ENCODE data around the gene CD300C. TPM values are rescaled to one million over a fixed set of nuclear protein-coding genes. Genes with fewer than 3 reads are reported as not detected.
"Not testable (repeated sequence)": the region's sequence is repeated elsewhere in the genome, so short reads cannot be mapped to it uniquely, and the experiment has no call there.

CD300C gene
- total and polyA plus RNA-seq, 2 donors (not counting 1 experiment from before 2014, with no cell fraction given) = 0.72 to 0.74 TPM

GRCh38 chr17:74574489-74575142 is 28.7 kb upstream of the CD300C start:
- Mint-ChIP-seq H3K4me1 (peaks cover 2% of the 10 kb centered on the region), H3K27me3 (peaks cover 39% of the 10 kb centered on the region)
- peaks cover 0 to 21% (median 6%) of the 10 kb centered on the region in 4 experiments for H3K27me3 ChIP-seq (replicated peaks in 1 of 4; ENCODE audit: control extremely low read depth in 1 of 4, control insufficient read depth in 3 of 4, insufficient read depth in 4 of 4, low read length in 3 of 4)

GRCh38 chr17:74573635-74574034 is 27.7 kb upstream of the CD300C start:
- H3K27me3 Mint-ChIP-seq = peaks cover 42% of the 10 kb centered on the region
- H3K4me3 Mint-ChIP-seq; H3K4me1 ChIP-seq (ENCODE audit: control insufficient read depth in 2 of 2, insufficient read depth in 2 of 2, low read length in 2 of 2); intact Hi-C loops (cut with micrococcal nuclease); H3K4me2 ChIP-seq (replicated peaks; ENCODE audit: low read depth, low read length, poor library complexity, severe bottlenecking); H2AFZ ChIP-seq (ENCODE audit: insufficient read depth, low read depth, low read length, poor library complexity, severe bottlenecking); H3K27ac Mint-ChIP-seq; H3K9ac ChIP-seq (ENCODE audit: low read length); H3K4me3 ChIP-seq (ENCODE audit: control extremely low read depth in 1 of 5, extremely low read depth in 1 of 5, insufficient read depth in 1 of 5, low read depth in 2 of 5, low read length in 4 of 5); ATAC-seq (ENCODE audit: low read depth); H3K9me3 ChIP-seq (ENCODE audit: control extremely low read depth in 1 of 3, control insufficient read depth in 2 of 3, insufficient read depth in 1 of 3, low read length in 2 of 3); H4K20me1 ChIP-seq (ENCODE audit: control insufficient read depth, insufficient read depth, low read length, poor library complexity, severe bottlenecking); H3K4me1 Mint-ChIP-seq; POLR2A ChIA-PET; H3K27ac ChIP-seq (ENCODE audit: low read length in 2 of 2); DNase-seq; H3K9me3 Mint-ChIP-seq (ENCODE audit: insufficient read depth); H3K79me2 ChIP-seq (ENCODE audit: control insufficient read depth, insufficient read depth, low read length); H3K36me3 ChIP-seq (replicated peaks in 1 of 2; ENCODE audit: control extremely low read depth in 1 of 2, control insufficient read depth in 1 of 2, extremely low read depth in 1 of 2, insufficient read depth in 2 of 2, low read length in 1 of 2): not testable (repeated sequence)
- CTCF ChIA-PET = interaction anchor here (1.6 kb wide), 1 partner anchor 84 kb away, joined by 5 read pairs; no protein-coding TSS in a partner anchor
- peaks cover 0 to 31% (median 10%) of the 10 kb centered on the region in 4 experiments for H3K27me3 ChIP-seq (replicated peaks in 1 of 4; ENCODE audit: control extremely low read depth in 1 of 4, control insufficient read depth in 3 of 4, insufficient read depth in 4 of 4, low read length in 3 of 4)

More at GRCh38 chr17:74574489-74575142, 28.7 kb upstream of the CD300C start:
- ChIA-PET POLR2A (interaction anchor here (0.5 kb wide), 1 partner anchor 71 kb away, joined by 4 read pairs; no protein-coding TSS in a partner anchor), CTCF (interaction anchor here (1.6 kb wide), 1 partner anchor 83 kb away, joined by 5 read pairs; no protein-coding TSS in a partner anchor)
- H3K4me3 Mint-ChIP-seq = no peak overlapping the region
- H3K36me3 ChIP-seq (replicated peaks in 1 of 2; ENCODE audit: control extremely low read depth in 1 of 2, control insufficient read depth in 1 of 2, extremely low read depth in 1 of 2, insufficient read depth in 2 of 2, low read length in 1 of 2) = no peaks in the 10 kb centered on the region
- no peak for ATAC-seq (ENCODE audit: low read depth)
- intact Hi-C loops (cut with micrococcal nuclease) = no loop called here
- no peak overlapping the region for H3K4me3 ChIP-seq (ENCODE audit: control extremely low read depth in 1 of 5, extremely low read depth in 1 of 5, insufficient read depth in 1 of 5, low read depth in 2 of 5, low read length in 4 of 5)
- no peaks in the 10 kb centered on the region for H3K79me2 ChIP-seq (ENCODE audit: control insufficient read depth, insufficient read depth, low read length)
- no peak overlapping the region for H2AFZ ChIP-seq (ENCODE audit: insufficient read depth, low read depth, low read length, poor library complexity, severe bottlenecking)
- H3K9me3 Mint-ChIP-seq (ENCODE audit: insufficient read depth) = no peaks in the 10 kb centered on the region
- no peak overlapping the region for H3K27ac Mint-ChIP-seq
- no peak for DNase-seq
- 74% methylated on average over 5 of the region's 5 CpGs for WGBS (ENCODE audit: insufficient coverage)
- H4K20me1 ChIP-seq (ENCODE audit: control insufficient read depth, insufficient read depth, low read length, poor library complexity, severe bottlenecking) = no peaks in the 10 kb centered on the region
- no peaks in the 10 kb centered on the region for H3K9me3 ChIP-seq (ENCODE audit: control extremely low read depth in 1 of 3, control insufficient read depth in 2 of 3, insufficient read depth in 1 of 3, low read length in 2 of 3)
- H3K27ac ChIP-seq (ENCODE audit: low read length in 2 of 2) = no peak overlapping the region
- no peak overlapping the region for H3K9ac ChIP-seq (ENCODE audit: low read length)
- no peak overlapping the region for H3K4me2 ChIP-seq (replicated peaks; ENCODE audit: low read depth, low read length, poor library complexity, severe bottlenecking)
- no peak for TF ChIP-seq CTCF (IDR thresholded peaks at IDR 0.05)
- TF ChIP-seq EZH2 (IDR thresholded peaks at IDR 0.05; ENCODE audit: borderline replicate concordance, insufficient read depth, low read depth, low read length, poor library complexity, severe bottlenecking) = no peak
- no peaks in the 10 kb centered on the region for H3K4me1 ChIP-seq (ENCODE audit: control insufficient read depth in 2 of 2, insufficient read depth in 2 of 2, low read length in 2 of 2)

Data from B cell (primary cell).